Endothelial cell of umbilical vein (primary cell): ENCODE data around the gene UHRF1. TPM values are rescaled to one million over a fixed set of nuclear protein-coding genes. Genes with fewer than 3 reads are reported as not detected.
"Not testable (repeated sequence)": the region's sequence is repeated elsewhere in the genome, so short reads cannot be mapped to it uniquely, and the experiment has no call there.

Source experiments
- BruUV-seq: library from RNA; stranded (reverse); fragments of 400-500 nt; replicated peaks from 2 replicates; lab custom pipeline; 2021; lab: Mats Ljungman, UMichigan
- CTCF ChIA-PET: fragments of 300-600, 350-600 bp; sonication (Branson Sonifier 250); formaldehyde crosslinking; loops from one replicate; lab custom pipeline; 2021; ENCODE audit warnings: antibody characterized with exemption, inconsistent platforms; lab: Charles Lee
- POLR2A ChIA-PET: fragments of 300-600, 350-600 bp; sonication (Branson Sonifier 250); formaldehyde crosslinking; loops from one replicate; lab custom pipeline; 2021; ENCODE audit warnings: antibody characterized with exemption, inconsistent platforms; lab: Charles Lee
- DNase-seq: peaks from one replicate; pipeline ENCODE4 v3.0.0-alpha.2; 2011; ENCODE audit warnings: low read depth, low spot score
- FAIRE-seq: peaks from 2 replicates; lab custom pipeline; 2011; peaks lifted over from hg19 to GRCh38; lab: Jason Lieb, UNC
- H2AFZ ChIP-seq: 2 replicates; pipeline ENCODE4 v1.6.0; 2012; ENCODE audit warnings: low read depth, low read length, control low read depth, inconsistent platforms
- H3K27ac ChIP-seq: 2 replicates; pipeline ENCODE4 v1.5.1; 2011; ENCODE audit warnings: low read depth, mild to moderate bottlenecking, control low read depth, low read length, moderate library complexity; ENCODE audit not compliant: insufficient read depth
- H3K27me3 ChIP-seq, 2 experiments: 2 replicates each; pipeline versions ENCODE4 v1.6.0 to v1.6.1; 2011; ENCODE audit warnings: low read length in 2 of 2, mixed read lengths in 1 of 2; ENCODE audit not compliant: control insufficient read depth in 2 of 2, insufficient read depth in 2 of 2
- H3K36me3 ChIP-seq, 2 experiments: 2 replicates in 1 of 2; 3 replicates in 1 of 2; pipeline ENCODE4 v1.5.1; 2011; ENCODE audit warnings: low read length in 2 of 2, mild to moderate bottlenecking in 1 of 2, moderate library complexity in 1 of 2; ENCODE audit not compliant: control insufficient read depth in 2 of 2, insufficient read depth in 2 of 2; ENCODE audit errors: extremely low read depth in 1 of 2
- H3K4me1 ChIP-seq: 3 replicates; pipeline ENCODE4 v1.5.1; 2011; ENCODE audit warnings: mild to moderate bottlenecking, low read length; ENCODE audit not compliant: control insufficient read depth, insufficient read depth; ENCODE audit errors: extremely low read depth
- H3K4me2 ChIP-seq: 2 replicates; pipeline ENCODE4 v1.6.1; 2011; ENCODE audit warnings: low read length, control low read depth, mixed read lengths; ENCODE audit not compliant: insufficient read depth
- H3K4me3 ChIP-seq, 3 experiments: fragments of 200-600 bp in 1 of 3; sonication (generic), shearing (Covaris generic) in 1 of 3; replicated peaks in 1 of 3; 2 replicates each; pipeline ENCODE4 v1.5.1; 2011 to 2016; ENCODE audit warnings: control low read depth in 3 of 3, low read length in 3 of 3, mild to moderate bottlenecking in 2 of 3, inconsistent platforms in 1 of 3, low read depth in 1 of 3, moderate library complexity in 1 of 3; ENCODE audit not compliant: insufficient read depth in 1 of 3
- H3K79me2 ChIP-seq: 2 replicates; pipeline ENCODE4 v1.6.0; 2012; ENCODE audit warnings: low read length, inconsistent platforms; ENCODE audit not compliant: control insufficient read depth, insufficient read depth
- H3K9ac ChIP-seq: replicated peaks from 2 replicates; pipeline ENCODE3; 2011; ENCODE audit warnings: low read length, control low read depth; ENCODE audit not compliant: insufficient read depth; ENCODE audit errors: extremely low read depth
- H3K9me1 ChIP-seq: replicated peaks from 3 replicates; pipeline ENCODE4 v1.6.0; 2011; ENCODE audit warnings: mild to moderate bottlenecking, low read length; ENCODE audit not compliant: control insufficient read depth, insufficient read depth; ENCODE audit errors: extremely low read depth
- H3K9me3 ChIP-seq: replicated peaks from 2 replicates; pipeline ENCODE4 v1.5.1; 2012; ENCODE audit warnings: low read length, inconsistent platforms; ENCODE audit not compliant: control insufficient read depth, insufficient read depth
- H4K20me1 ChIP-seq: replicated peaks from 2 replicates; pipeline ENCODE3; 2011; ENCODE audit warnings: mild to moderate bottlenecking, low read length; ENCODE audit not compliant: control insufficient read depth, insufficient read depth; ENCODE audit errors: extremely low read depth
- CTCF ChIP-seq, 2 donors: IDR thresholded peaks; 1 replicate in 1 of 2; 2 replicates in 1 of 2; pipeline ENCODE4 v1.5.1; 2011; ENCODE audit warnings: low read length in 2 of 2, mild to moderate bottlenecking in 2 of 2, moderate library complexity in 2 of 2, control low read depth in 1 of 2, inconsistent platforms in 1 of 2, low read depth in 1 of 2; ENCODE audit not compliant: insufficient read depth in 1 of 2; ENCODE audit errors: extremely low read depth in 1 of 2
- EZH2 ChIP-seq: IDR thresholded peaks from 2 replicates; pipeline ENCODE4 v1.6.1; 2012; ENCODE audit warnings: borderline replicate concordance, low read depth, mild to moderate bottlenecking, moderate library complexity, low read length, inconsistent platforms; ENCODE audit not compliant: severe bottlenecking
- FOS ChIP-seq: IDR thresholded peaks from 2 replicates; pipeline ENCODE4 v1.6.1; 2011; ENCODE audit warnings: mild to moderate bottlenecking, low read length, moderate library complexity, borderline replicate concordance; ENCODE audit not compliant: insufficient read depth
- GATA2 ChIP-seq: IDR thresholded peaks from 2 replicates; pipeline ENCODE4 v1.7.0; 2011; ENCODE audit warnings: low read depth, mild to moderate bottlenecking, moderate library complexity, mixed read lengths, low read length; ENCODE audit not compliant: insufficient read length, insufficient read depth
- JUN ChIP-seq: IDR thresholded peaks from 2 replicates; pipeline ENCODE4 v1.6.1; 2011; ENCODE audit warnings: borderline replicate concordance, low read depth; ENCODE audit not compliant: insufficient read length, insufficient read depth
- MAX ChIP-seq: IDR thresholded peaks from 2 replicates; pipeline ENCODE4 v1.6.1; 2011; ENCODE audit not compliant: insufficient read depth, insufficient read length
- MYC ChIP-seq: IDR thresholded peaks from one replicate; pipeline ENCODE4 v1.6.1; 2011; ENCODE audit warnings: mild to moderate bottlenecking, low read depth, low read length
- POLR2A ChIP-seq: IDR thresholded peaks from 2 replicates; pipeline ENCODE4 v1.6.1; 2012; ENCODE audit warnings: low read depth, mild to moderate bottlenecking, control low read depth, low read length
- POLR2AphosphoS5 ChIP-seq: IDR thresholded peaks from 2 replicates; pipeline ENCODE4 v1.6.1; 2012; ENCODE audit warnings: low read depth, mild to moderate bottlenecking, control low read depth, low read length, moderate library complexity; ENCODE audit not compliant: insufficient read depth
- dilution Hi-C: fragments of 300-500 bp; cut with MboI; formaldehyde crosslinking; loops from one replicate; pipeline ENCODE4 v1.15.0; 2019; ENCODE audit warnings: low sequenced_read_pairs; ENCODE audit not compliant: extremely low pct_ligation_motif_present
- intact Hi-C: fragments of 100-400 bp; cut with micrococcal nuclease; formaldehyde crosslinking; loops from one replicate; pipeline ENCODE4 v1.10.0; 2022
- polyA plus RNA-seq, 4 experiments: library from polyadenylated mRNA; depleted of rRNA in 3 of 4; stranded (reverse) in 3 of 4; unstranded in 1 of 4; fragments of >200 nt; gene quantifications; 2 replicates each; pipeline versions ENCODE4 v1.2.1 to v1.2.3, GENCODE V29; 2011 to 2012; ENCODE audit warnings: missing spikeins in 1 of 4
- total RNA-seq: library from RNA; stranded (reverse); gene quantifications from 2 replicates; pipeline ENCODE4 v1.2.3, GENCODE V29; 2021

Gene UHRF1
- total and polyA plus RNA-seq, 2 donors (not counting 3 experiments of a cell fraction or from before 2014, with no cell fraction given): 13.3 to 76.8 TPM

GRCh38 chr19:4974880-4975469 is 65.7 kb downstream of the UHRF1 start:
- no peaks in the 10 kb centered on the region for H3K27me3 ChIP-seq
- no peak overlapping the region for H3K4me3 ChIP-seq
- TF ChIP-seq FOS (no peak), POLR2A (no peak), JUN (no peak), CTCF (IDR thresholded peaks at IDR 0.05; ENCODE audit: extremely low read depth in 1 of 2, insufficient read depth in 1 of 2, low read depth in 1 of 2, low read length in 2 of 2) (no peak), POLR2AphosphoS5 (no peak), MAX (no peak), MYC (no peak), EZH2 (no peak), GATA2 (no peak)
- no peaks in the 10 kb centered on the region for H3K9me1 ChIP-seq
- dilution Hi-C loops (no loop called here), intact Hi-C loops (no loop called here)
- POLR2A ChIA-PET: no interaction called here
- H4K20me1 ChIP-seq: no peaks in the 10 kb centered on the region
- no peaks in the 10 kb centered on the region for H3K9me3 ChIP-seq
- peaks cover 56% of the 10 kb centered on the region for H3K79me2 ChIP-seq
- CTCF ChIA-PET: interaction anchor here (1.2 to 2.2 kb wide), 2 partner anchors 56 to 108 kb away, joined by 4 to 8 read pairs; no protein-coding TSS in a partner anchor
- no peak overlapping the region for H3K27ac ChIP-seq
- FAIRE-seq (no peak), DNase-seq (no peak)
- H3K36me3 ChIP-seq: peaks cover 0 to 2% of the 10 kb centered on the region in 2 experiments
- H2AFZ ChIP-seq: no peak overlapping the region
- H3K4me1 ChIP-seq: peaks cover 17% of the 10 kb centered on the region
- no TSS peak for BruUV-seq
- no peak overlapping the region for H3K9ac ChIP-seq
- H3K4me2 ChIP-seq: no peak overlapping the region

GRCh38 chr19:4975601-4976000 is 66.3 kb downstream of the UHRF1 start:
- H3K4me2 ChIP-seq, H3K27me3 ChIP-seq, H4K20me1 ChIP-seq, H2AFZ ChIP-seq, BruUV-seq, intact Hi-C loops, POLR2A ChIA-PET, H3K9ac ChIP-seq, DNase-seq, H3K36me3 ChIP-seq, H3K27ac ChIP-seq, dilution Hi-C loops, H3K9me3 ChIP-seq, H3K4me3 ChIP-seq, FAIRE-seq, H3K9me1 ChIP-seq: not testable (repeated sequence)
- CTCF ChIA-PET: interaction anchor here (0.6 to 1.6 kb wide), 4 partner anchors 35 to 109 kb away, joined by 3 to 7 read pairs (median 4); no protein-coding TSS in a partner anchor
- H3K4me1 ChIP-seq: peaks cover 11% of the 10 kb centered on the region
- H3K79me2 ChIP-seq: peaks cover 55% of the 10 kb centered on the region
